Left forelimb (tissue), 1 donor: ENCODE data around the gene JUNB.
"Not testable (repeated sequence)": the region's sequence is repeated elsewhere in the genome, so short reads cannot be mapped to it uniquely, and the experiment has no call there.

Experiments
- DNase-seq: peaks from one replicate; pipeline ENCODE4 v3.0.0-alpha.2; 2018; ENCODE audit warnings: low spot score

JUNB gene

DNA sequence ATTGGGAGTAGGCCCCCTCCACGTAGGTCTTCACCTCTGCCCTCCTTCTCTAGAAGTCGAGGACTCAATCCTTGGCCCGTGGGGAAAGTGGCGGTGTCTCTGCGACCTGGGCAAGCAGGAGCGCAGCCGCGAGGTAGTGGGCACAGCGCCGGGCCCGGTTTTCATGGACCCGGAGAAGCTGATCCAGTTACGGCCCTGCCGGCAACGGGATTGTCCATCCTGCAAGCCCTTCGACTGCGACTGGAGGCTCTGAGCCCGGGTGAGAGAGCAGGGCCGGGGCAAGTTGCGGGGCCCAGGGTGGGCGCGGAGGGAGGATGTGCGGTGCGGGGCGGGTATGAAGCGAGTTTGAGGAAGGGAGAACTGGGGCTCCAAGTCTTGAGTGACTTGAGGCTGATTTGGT is 12.8 kb downstream of the JUNB start:
- no peak for DNase-seq

DNA sequence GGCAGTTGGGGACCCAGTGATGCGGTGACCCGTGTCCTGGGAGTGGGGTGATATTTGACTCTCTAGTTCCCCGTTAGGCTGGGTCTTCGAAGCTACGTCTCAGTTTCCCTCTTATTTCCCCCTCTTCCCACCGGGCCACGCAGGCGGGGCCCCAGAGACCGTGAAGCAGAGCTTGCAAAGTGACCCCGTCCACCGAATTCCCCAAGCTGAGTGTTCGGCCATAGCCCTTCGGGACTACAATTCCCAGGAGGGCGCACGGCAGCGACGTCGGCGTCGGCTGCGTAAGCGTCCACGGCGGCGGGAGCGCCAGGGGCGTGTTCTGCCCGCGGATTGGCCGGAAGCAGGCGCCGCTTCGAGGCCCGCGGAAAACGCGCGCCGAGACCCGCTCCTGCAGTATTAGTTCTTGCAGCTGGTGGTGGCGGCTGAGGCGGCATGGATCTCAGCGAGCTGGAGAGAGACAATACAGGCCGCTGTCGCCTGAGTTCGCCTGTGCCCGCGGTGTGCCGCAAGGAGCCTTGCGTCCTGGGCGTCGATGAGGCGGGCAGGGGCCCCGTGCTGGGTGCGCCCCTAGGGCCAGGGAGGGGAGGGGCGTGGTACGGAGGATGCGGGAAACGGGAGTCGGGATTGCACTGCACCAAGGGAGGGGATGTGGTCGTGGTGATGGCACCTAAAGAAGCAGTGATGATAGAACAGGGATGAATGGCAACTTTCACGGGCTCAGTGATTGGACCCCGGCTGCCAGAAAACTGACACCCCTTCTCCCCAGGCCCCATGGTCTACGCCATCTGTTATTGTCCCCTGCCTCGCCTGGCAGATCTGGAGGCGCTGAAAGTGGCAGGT is 15.2 kb downstream of the JUNB start, which contains the start of gene RNASEH2A:
RNASEH2A (plus strand) TSS at position 343 of the 840 bp plus-strand sequence; CDS start at position 433, 90 bp downstream.
- DNase-seq = peak; percentile 90

DNA sequence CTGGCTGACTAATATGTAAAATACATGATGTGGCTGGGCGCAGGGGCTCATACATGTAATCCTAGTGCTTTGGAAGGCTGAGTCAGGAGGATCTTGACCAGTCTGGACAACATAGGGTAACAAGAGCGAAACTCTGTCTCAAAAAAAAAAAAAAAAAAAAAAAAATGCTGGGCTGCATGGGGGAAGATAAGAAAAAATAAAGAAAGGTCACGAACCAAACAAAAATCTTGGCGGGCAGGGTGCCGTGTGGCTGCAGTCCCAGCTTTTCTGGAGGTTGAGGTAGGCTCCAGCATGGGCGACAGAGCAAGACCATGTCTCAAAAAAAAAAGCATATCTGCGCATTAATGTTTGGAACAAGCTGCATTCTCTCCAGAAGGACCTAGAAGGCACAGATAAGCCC is 23.8 kb downstream of the JUNB start:
- no peak for DNase-seq

DNA sequence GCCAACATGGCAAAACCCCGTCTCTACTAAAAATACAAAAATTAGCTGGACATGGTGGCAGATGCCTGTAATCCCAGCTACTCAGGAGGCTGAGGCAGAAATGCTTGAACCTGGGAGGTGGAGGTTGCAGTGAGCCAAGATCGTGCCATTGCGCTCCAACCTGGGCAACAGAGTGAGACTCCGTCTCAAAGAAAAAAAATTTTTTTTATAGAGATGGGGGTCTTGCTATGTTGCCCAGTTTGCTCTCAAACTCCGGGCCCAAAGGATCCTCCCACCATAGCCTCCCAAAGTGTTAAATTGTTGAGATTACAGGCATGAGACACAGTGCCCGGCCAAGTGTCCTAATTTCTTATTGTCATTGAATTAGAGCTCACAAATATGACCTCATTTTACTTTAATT is 25.9 kb downstream of the JUNB start:
- DNase-seq = not testable (repeated sequence)

DNA sequence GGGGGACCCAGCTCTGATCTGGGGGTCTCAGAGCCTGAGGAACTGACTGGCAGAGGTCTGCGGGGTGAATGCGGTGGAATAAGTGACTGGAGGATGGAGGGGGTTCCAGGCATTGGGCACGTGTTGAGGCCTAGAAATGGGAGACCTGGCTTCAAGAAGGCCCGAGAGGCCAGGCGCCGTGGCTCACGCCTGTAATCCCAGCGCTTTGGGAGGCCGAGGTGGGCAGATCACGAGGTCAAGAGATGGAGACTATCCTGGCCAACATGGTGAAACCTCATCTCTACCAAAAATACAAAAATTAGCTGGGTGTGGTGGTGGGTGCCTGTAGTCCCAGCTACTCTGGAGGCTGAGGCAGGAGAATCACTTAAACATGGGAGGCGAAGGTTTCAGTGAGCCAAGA is 26.5 kb downstream of the JUNB start:
- DNase-seq = not testable (repeated sequence)

DNA sequence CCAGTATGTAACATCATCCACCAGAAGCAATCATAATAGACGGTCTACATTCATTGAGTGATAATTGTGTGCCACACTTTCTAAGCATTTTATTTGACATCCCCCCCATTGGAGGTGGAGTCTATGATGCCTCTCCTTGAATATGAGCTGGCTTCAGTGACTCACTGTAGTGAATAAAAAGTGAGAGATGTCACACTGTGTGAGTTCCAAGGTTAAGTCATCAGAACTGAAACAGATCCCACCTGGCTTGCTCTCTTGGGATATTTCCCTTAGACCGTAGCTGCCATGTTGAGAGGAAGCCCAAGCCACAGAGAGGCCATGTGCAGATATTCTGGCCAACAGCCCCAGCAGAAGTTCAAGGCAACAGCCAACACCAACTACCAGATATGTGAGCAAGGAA is 30.5 kb downstream of the JUNB start:
- DNase-seq = no peak

DNA sequence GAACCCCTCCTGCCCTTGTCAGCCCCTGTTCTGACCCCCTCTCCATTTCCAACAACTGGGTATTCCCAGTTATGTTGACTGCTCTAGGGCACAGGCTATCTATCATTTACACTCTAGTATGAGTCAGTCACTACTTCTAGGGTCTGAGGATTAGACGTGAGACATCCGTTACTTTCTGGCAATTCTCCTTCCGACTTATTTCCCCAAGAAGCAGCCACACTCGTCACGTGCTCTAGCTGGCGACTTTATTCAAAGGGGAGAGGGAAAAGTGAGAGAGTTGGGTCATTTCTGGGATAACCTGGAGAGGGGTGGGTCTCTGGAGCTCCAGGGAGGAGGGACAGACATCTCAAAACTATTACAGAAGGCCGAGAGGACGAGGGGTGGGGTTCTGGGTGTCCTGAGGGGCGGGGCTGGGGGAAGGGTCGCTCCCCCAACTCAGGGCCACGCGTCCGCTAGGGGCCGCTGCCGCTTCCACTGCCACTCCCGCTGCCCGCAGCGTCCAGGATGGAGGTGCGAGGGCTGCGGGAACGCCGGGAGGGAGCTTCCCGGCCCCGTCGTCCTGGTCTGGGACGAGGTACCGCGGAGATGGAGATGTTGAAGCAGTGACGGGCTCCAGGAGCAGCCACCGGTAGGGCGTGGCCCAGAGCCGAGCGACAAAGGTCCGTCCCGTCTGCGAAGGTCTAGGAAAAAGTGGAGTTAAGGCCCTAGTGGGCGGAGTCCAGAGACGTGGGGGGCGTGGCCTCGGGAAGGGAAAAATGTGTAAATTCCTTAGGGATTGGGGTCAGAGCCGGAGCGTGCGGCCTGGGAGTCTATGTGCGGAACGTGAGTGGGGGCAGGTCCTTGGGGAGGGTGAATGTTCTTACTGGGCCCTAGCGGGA is 34.2 kb downstream of the JUNB start:
- no peak for DNase-seq

GRCh38 chr19:12828494-12828893 is 37.2 kb downstream of the JUNB start:
- no peak for DNase-seq

DNA sequence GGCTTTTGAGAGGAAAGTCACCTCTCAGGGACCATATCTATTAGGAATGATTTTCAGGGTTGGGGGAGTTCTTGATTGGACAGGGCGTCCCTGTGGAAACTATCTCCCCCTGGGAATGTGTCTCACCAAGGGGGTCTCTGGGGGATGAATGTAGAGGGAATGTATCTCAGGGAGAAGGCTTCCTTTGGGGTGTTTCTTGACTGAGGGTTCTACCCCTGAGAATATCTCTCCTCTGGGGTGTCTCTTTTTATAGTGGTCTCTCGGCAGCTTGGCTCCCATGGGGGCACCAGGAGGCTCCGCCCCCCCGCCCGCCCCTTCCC is 42.1 kb downstream of the JUNB start:
- no peak for DNase-seq

GRCh38 chr19:12833738-12834565 is 42.7 kb downstream of the JUNB start:
- DNase-seq = no peak

- DNase-seq = no peak
Measured at GRCh38 chr19:12834566-12834943, 43.3 kb downstream of the JUNB start, which contains the start of gene RTBDN. RTBDN (minus strand) TSS chr19:12834579; CDS start chr19:12829979, 4,600 bp downstream.

- DNase-seq = no peak
Measured at GRCh38 chr19:12834976-12835757, 43.9 kb downstream of the JUNB start.

GRCh38 chr19:12836529-12836863 is 45.2 kb downstream of the JUNB start:
- no peak for DNase-seq

- no peak for DNase-seq
Measured at GRCh38 chr19:12837225-12837624, 45.9 kb downstream of the JUNB start.

GRCh38 chr19:12838182-12838885 is 47.0 kb downstream of the JUNB start, which contains the start of gene MAST1:
MAST1 (plus strand) TSS chr19:12838515; CDS start chr19:12838573, 58 bp downstream.
- no peak for DNase-seq

DNA sequence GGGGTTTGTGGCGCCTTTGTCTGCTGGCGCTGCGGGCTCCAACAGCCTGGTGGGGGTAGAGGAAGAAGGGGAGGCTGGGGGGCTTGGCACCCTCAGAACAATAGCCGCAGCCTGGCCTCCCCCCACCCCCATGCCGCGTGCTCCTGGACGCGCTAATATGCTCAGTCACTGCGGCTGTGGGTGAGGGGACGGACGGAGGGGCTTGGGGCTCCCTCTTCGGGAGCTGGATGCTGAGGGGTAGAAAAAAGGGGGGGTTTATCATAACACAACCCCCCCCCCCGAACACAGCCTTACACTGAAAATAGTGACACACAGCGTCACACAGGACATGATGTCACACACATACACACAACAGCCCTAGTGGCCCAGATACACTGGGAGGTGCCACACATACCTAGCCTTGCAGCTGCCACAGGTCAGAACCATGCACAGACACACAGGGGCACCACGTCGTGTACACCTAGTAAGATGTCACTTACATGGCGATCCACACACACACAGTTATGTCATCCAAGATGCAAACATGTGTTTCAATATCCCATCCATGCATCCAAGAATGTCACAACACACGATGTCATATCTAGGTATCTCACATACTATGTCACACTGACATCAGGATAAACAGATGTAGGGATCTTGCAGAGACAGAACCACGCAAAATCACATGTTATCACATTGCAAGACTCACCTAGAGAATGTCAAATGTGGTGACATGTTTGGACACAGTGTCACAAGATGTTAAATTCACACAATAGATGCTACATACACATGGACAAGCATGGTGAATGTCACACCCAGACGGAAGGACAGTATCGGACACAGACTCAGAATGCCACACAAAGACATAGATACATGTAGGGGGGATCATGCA is 47.8 kb downstream of the JUNB start:
- no peak for DNase-seq

GRCh38 chr19:12840091-12841079 is 49.1 kb downstream of the JUNB start:
- no peak for DNase-seq

GRCh38 chr19:12841094-12841493 is 49.8 kb downstream of the JUNB start:
- no peak for DNase-seq
